GM23338 (cell line): ENCODE results near the gene ARHGEF2. TPM values are rescaled to one million over a fixed set of nuclear protein-coding genes. Genes with fewer than 3 reads are reported as not detected.
A peak's percentile ranks its signal among the peaks of the same experiment; 100 is the strongest.

Source experiments
- ATAC-seq: fragments of 200-7000 bp; cut with Tn5 transposase; 3 replicates; pipeline ENCODE4 v1.9.1; 2020
- DNase-seq: peaks from one replicate; pipeline ENCODE4 v3.0.0-alpha.2; 2015; ENCODE audit warnings: low spot score
- H2AFZ ChIP-seq: fragments of 200-600 bp; sonication (generic); 2 replicates; pipeline ENCODE4 v1.8.0; 2016; ENCODE audit warnings: antibody characterized with exemption, mild to moderate bottlenecking, moderate library complexity
- H3F3A ChIP-seq: fragments of 200-600 bp; sonication (generic); replicated peaks from 2 replicates; pipeline ENCODE4 v1.8.0; 2017; ENCODE audit warnings: antibody characterized with exemption, mixed run types, low read depth
- H3K27ac ChIP-seq: fragments of 200-600 bp; sonication (generic); 2 replicates; pipeline ENCODE4 v1.6.1; 2016; ENCODE audit warnings: low read depth
- H3K27me3 ChIP-seq: fragments of 200-600 bp; sonication (generic); 2 replicates; pipeline ENCODE4 v1.8.0; 2016; ENCODE audit warnings: mild to moderate bottlenecking, mixed run types, moderate library complexity; ENCODE audit not compliant: insufficient read depth
- H3K36me3 ChIP-seq: fragments of 200-600 bp; sonication (generic); 2 replicates; pipeline ENCODE4 v1.8.0; 2016; ENCODE audit warnings: mild to moderate bottlenecking; ENCODE audit not compliant: insufficient read depth
- H3K4me1 ChIP-seq: fragments of 200-600 bp; sonication (generic); 2 replicates; pipeline ENCODE4 v1.8.0; 2016; ENCODE audit warnings: mild to moderate bottlenecking, moderate library complexity; ENCODE audit not compliant: insufficient read depth
- H3K4me2 ChIP-seq: fragments of 200-600 bp; sonication (generic); 2 replicates; pipeline ENCODE4 v1.7.1; 2017; ENCODE audit warnings: mixed run types
- H3K4me3 ChIP-seq: fragments of 200-600 bp; sonication (generic); 2 replicates; pipeline ENCODE4 v1.6.1; 2016; ENCODE audit warnings: mixed run types
- H3K79me2 ChIP-seq: fragments of 200-600 bp; sonication (generic); replicated peaks from 2 replicates; pipeline ENCODE4 v1.8.0; 2017; ENCODE audit warnings: mild to moderate bottlenecking; ENCODE audit not compliant: insufficient read depth
- H3K9me2 ChIP-seq: fragments of 200-600 bp; sonication (generic); 2 replicates; pipeline ENCODE4 v1.8.0; 2017; ENCODE audit not compliant: insufficient read depth
- H4K20me1 ChIP-seq: fragments of 200-600 bp; sonication (generic); replicated peaks from 2 replicates; pipeline ENCODE4 v1.8.0; 2017; ENCODE audit warnings: mild to moderate bottlenecking; ENCODE audit not compliant: insufficient read depth
- H3K27ac Mint-ChIP-seq: 2 replicates; pipeline ENCODE4 v1.8.0; 2020; ENCODE audit warnings: inconsistent platforms, mild to moderate bottlenecking, moderate library complexity, mixed read lengths
- H3K27me3 Mint-ChIP-seq: 3 replicates; pipeline ENCODE4 v1.8.0; 2022; ENCODE audit warnings: low read depth, mild to moderate bottlenecking, moderate library complexity, mixed read lengths, inconsistent platforms; ENCODE audit not compliant: insufficient read depth, poor library complexity
- H3K36me3 Mint-ChIP-seq: 3 replicates; pipeline ENCODE4 v1.8.0; 2021; ENCODE audit warnings: low read depth, mild to moderate bottlenecking, inconsistent platforms, moderate library complexity, mixed read lengths
- H3K4me1 Mint-ChIP-seq: 3 replicates; pipeline ENCODE4 v1.8.0; 2020; ENCODE audit warnings: mild to moderate bottlenecking, inconsistent platforms, mixed read lengths
- H3K4me3 Mint-ChIP-seq: 3 replicates; pipeline ENCODE4 v1.8.0; 2021; ENCODE audit warnings: moderate library complexity, mild to moderate bottlenecking, inconsistent platforms, mixed read lengths
- H3K9me3 Mint-ChIP-seq: 3 replicates; pipeline ENCODE4 v1.8.0; 2020; ENCODE audit warnings: moderate library complexity, mild to moderate bottlenecking, inconsistent platforms, mixed read lengths
- NANOG ChIP-seq: IDR thresholded peaks from 2 replicates; pipeline ENCODE4 v1.6.1; 2016; ENCODE audit warnings: antibody characterized with exemption, borderline replicate concordance
- POLR2AphosphoS5 ChIP-seq: IDR thresholded peaks from 2 replicates; pipeline ENCODE4 v1.6.1; 2016; ENCODE audit warnings: antibody characterized with exemption, low read depth
- REST ChIP-seq: IDR thresholded peaks from one replicate; pipeline ENCODE4 v1.6.1; 2018; ENCODE audit warnings: antibody characterized with exemption; ENCODE audit not compliant: unreplicated experiment
- STAT1 ChIP-seq: IDR thresholded peaks from one replicate; pipeline ENCODE4 v1.6.1; 2016; ENCODE audit warnings: antibody characterized with exemption; ENCODE audit not compliant: unreplicated experiment
- ZNF331 ChIP-seq: fragments of 250-450 bp; sonication (Bioruptor Pico); IDR thresholded peaks from 2 replicates; pipeline ENCODE4 v1.5.0; 2020; ENCODE audit warnings: low read depth, mild to moderate bottlenecking, moderate library complexity
- ZNF462 ChIP-seq: fragments of 250-450 bp; sonication (Bioruptor Pico); IDR thresholded peaks from 2 replicates; pipeline ENCODE4 v1.5.0; 2020; ENCODE audit warnings: mild to moderate bottlenecking, moderate library complexity
- polyA plus RNA-seq: library from polyadenylated mRNA; unstranded; fragments of >200 nt; fragmentation: Nextera tagmentation; extraction: Ambion mirVana; gene quantifications from 2 replicates; pipeline ENCODE4 v1.2.1, GENCODE V29; 2016
- total RNA-seq: library from RNA; depleted of rRNA; stranded (reverse); fragments of >200 nt; shearing (Covaris generic); gene quantifications from 2 replicates; pipeline ENCODE4 v1.2.3, GENCODE V29; 2014

ARHGEF2 gene
- total and polyA plus RNA-seq, 2 experiments from 2014 or later = 23.0 to 87.6 TPM

DNA sequence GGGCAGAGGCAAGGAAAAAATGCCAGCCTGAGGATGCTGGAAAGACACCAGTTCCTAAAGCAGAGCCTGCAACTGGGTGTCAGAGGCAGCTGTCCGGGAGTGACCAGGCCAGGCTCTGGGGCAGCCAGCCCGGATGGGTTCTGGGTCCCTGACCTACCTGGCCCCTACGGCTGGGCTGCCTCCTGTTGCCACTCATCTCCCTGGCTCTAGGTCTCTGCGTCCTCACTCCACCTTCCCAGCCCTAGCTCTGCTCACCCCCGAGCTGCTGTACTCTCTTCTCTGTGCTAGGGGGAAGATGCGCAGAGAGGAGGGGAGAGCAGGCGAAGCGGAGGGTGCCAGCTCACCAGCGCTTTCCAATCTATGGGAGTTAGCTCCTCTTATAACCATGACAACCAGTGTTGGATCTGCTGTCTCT, 9.0 kb downstream of the ARHGEF2 start (continued):
- TF ChIP-seq REST = no peak
- no peak for TF ChIP-seq ZNF462
- no peak for TF ChIP-seq POLR2AphosphoS5
- TF ChIP-seq STAT1 = no peak
- no peak for TF ChIP-seq ZNF331 (CRISPR knock-in tag)

DNA sequence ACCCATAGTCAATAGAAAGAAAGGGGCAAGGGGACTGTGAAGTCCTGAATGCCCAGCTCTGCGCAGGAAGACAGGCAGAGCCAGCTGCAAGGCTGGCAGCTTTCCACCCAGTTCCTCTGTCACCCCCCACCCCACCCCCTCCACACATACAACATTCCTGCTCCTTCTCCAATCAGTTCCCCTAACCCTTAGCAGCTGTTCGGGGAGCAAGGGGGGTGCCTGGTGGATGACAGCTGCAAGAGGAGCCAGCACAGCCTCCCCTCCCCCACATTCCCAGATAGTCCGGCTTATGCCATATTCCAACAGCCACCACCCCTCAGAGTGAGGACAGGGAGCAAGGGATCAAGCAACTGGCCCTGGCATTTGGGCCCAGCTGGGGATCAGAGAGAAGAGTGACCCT, 9.7 kb downstream of the ARHGEF2 start:
- peak overlapping the region; percentile 75 for H3K4me2 ChIP-seq
- H2AFZ ChIP-seq = no peak overlapping the region
- 0 out of 2 replicates have a peak, but pooled peaks cover 10% of the 10 kb centered on the region for H3F3A ChIP-seq
- peaks cover 50% of the 10 kb centered on the region for H3K4me1 ChIP-seq
- no peak for ATAC-seq
- peaks cover 60% of the 10 kb centered on the region for H3K36me3 Mint-ChIP-seq
- H4K20me1 ChIP-seq = peaks cover 45% of the 10 kb centered on the region
- peaks cover 8% of the 10 kb centered on the region for H3K36me3 ChIP-seq
- no peak overlapping the region for H3K4me3 ChIP-seq
- no peak overlapping the region for H3K27ac Mint-ChIP-seq
- H3K27ac ChIP-seq = peak overlapping the region; percentile 78; the same call in 1 of the 2 replicates
- H3K4me3 Mint-ChIP-seq = no peak overlapping the region; the same call in 2 of the 3 replicates
- H3K9me2 ChIP-seq = no peaks in the 10 kb centered on the region
- H3K9me3 Mint-ChIP-seq = no peaks in the 10 kb centered on the region
- H3K27me3 ChIP-seq = no peaks in the 10 kb centered on the region
- H3K4me1 Mint-ChIP-seq = peaks cover 69% of the 10 kb centered on the region
- no peak for DNase-seq
- H3K27me3 Mint-ChIP-seq = peaks cover 13% of the 10 kb centered on the region
- peaks cover 59% of the 10 kb centered on the region for H3K79me2 ChIP-seq
- TF ChIP-seq NANOG = no peak
- no peak for TF ChIP-seq ZNF331 (CRISPR knock-in tag)
- no peak for TF ChIP-seq ZNF462
